Muscle of back (tissue), 11 donors: Measurements from ENCODE around the gene LBHD2. TPM values are rescaled to one million over a fixed set of nuclear protein-coding genes. Genes with fewer than 3 reads are reported as not detected.
A peak's percentile ranks its signal among the peaks of the same experiment; 100 is the strongest.
"Not testable (repeated sequence)": the region's sequence is repeated elsewhere in the genome, so short reads cannot be mapped to it uniquely, and the experiment has no call there.

Experiments used
- DNase-seq, 3 donors: peaks; one replicate each; pipeline versions ENCODE4 v3.0.0 to v3.0.0-alpha.2; 2013
- polyA plus RNA-seq, 10 donors: library from polyadenylated mRNA; unstranded; fragments of 120-200 nt; gene quantifications; one replicate each; pipeline ENCODE4 v1.2.1, GENCODE V29; 2013; ENCODE audit not compliant: insufficient read length in 10 of 10

Gene LBHD2
- polyA plus RNA-seq, 10 donors: 0.17 TPM; not detected in 9

GRCh38 chr14:103102689-103103260 lies 18.8 kb downstream of the LBHD2 start:
- DNase-seq: no peak

GRCh38 chr14:103103461-103104388 lies 19.7 kb downstream of the LBHD2 start:
- peak in 2 of 3 donors; percentile 45 to 76 for DNase-seq

GRCh38 chr14:103104389-103104653 lies 20.3 kb downstream of the LBHD2 start:
- DNase-seq: no peak

- peak in 2 of 3 donors; percentile 73 to 83 for DNase-seq
Observed at GRCh38 chr14:103104654-103105452, 20.8 kb downstream of the LBHD2 start.

GRCh38 chr14:103105580-103106150 lies 21.7 kb downstream of the LBHD2 start:
- no peak for DNase-seq

GRCh38 chr14:103107455-103107854 lies 23.4 kb downstream of the LBHD2 start:
- no peak for DNase-seq

- no peak for DNase-seq
Observed at GRCh38 chr14:103107941-103108748, 24.1 kb downstream of the LBHD2 start.

GRCh38 chr14:103108749-103109207 lies 24.8 kb downstream of the LBHD2 start:
- DNase-seq: peak in 2 of 3 donors; percentile 35 to 72

GRCh38 chr14:103109535-103110441 lies 25.8 kb downstream of the LBHD2 start:
- peak; percentile 73 to 84 (median 75) for DNase-seq

- DNase-seq: peak in 2 of 3 donors; percentile 62 to 75
Observed at GRCh38 chr14:103110681-103111231, 26.7 kb downstream of the LBHD2 start.

- DNase-seq: no peak
Observed at GRCh38 chr14:103111232-103111868, 27.3 kb downstream of the LBHD2 start.

- no peak for DNase-seq
Observed at GRCh38 chr14:103112400-103113243, 28.6 kb downstream of the LBHD2 start.

- no peak for DNase-seq
Observed at GRCh38 chr14:103113303-103113702, 29.3 kb downstream of the LBHD2 start.

GRCh38 chr14:103113774-103114173 lies 29.8 kb downstream of the LBHD2 start:
- no peak for DNase-seq

- DNase-seq: not testable (repeated sequence)
Observed at GRCh38 chr14:103115086-103115679, 31.2 kb downstream of the LBHD2 start.

- no peak for DNase-seq
Observed at GRCh38 chr14:103115845-103116572, 32.0 kb downstream of the LBHD2 start.

- DNase-seq: no peak
Observed at GRCh38 chr14:103116636-103117035, 32.6 kb downstream of the LBHD2 start.
